ENCODE data around the gene KSR2. TPM values are rescaled to one million over a fixed set of nuclear protein-coding genes. Genes with fewer than 3 reads are reported as not detected.

Gene KSR2
- total RNA-seq, 1 donor from 2014 or later: 0.47 TPM

- DNase-seq: no peak
- Mint-ChIP-seq H3K4me1 (ENCODE audit: low read depth, unreplicated experiment) (no peaks in the 10 kb centered on the region), H3K4me3 (ENCODE audit: unreplicated experiment) (no peak overlapping the region), H3K27me3 (ENCODE audit: unreplicated experiment) (peaks cover 2% of the 10 kb centered on the region), H3K36me3 (ENCODE audit: unreplicated experiment) (no peaks in the 10 kb centered on the region), H3K9me3 (ENCODE audit: unreplicated experiment) (no peaks in the 10 kb centered on the region), H3K27ac (ENCODE audit: unreplicated experiment) (no peak overlapping the region)
- TF ChIP-seq CTCF (IDR thresholded peaks at IDR 0.05; ENCODE audit: partially characterized antibody, unreplicated experiment): no peak
Measured at GRCh38 chr12:117818400-117818799, 150.4 kb downstream of the KSR2 start.

GRCh38 chr12:117809509-117809908, 159.3 kb downstream of the KSR2 start:
- Mint-ChIP-seq H3K36me3 (ENCODE audit: unreplicated experiment) (peaks cover 4% of the 10 kb centered on the region), H3K4me1 (ENCODE audit: low read depth, unreplicated experiment) (no peaks in the 10 kb centered on the region), H3K4me3 (ENCODE audit: unreplicated experiment) (no peak overlapping the region), H3K9me3 (ENCODE audit: unreplicated experiment) (peaks cover 1% of the 10 kb centered on the region), H3K27me3 (ENCODE audit: unreplicated experiment) (no peaks in the 10 kb centered on the region), H3K27ac (ENCODE audit: unreplicated experiment) (no peak overlapping the region)
- no peak for TF ChIP-seq CTCF (IDR thresholded peaks at IDR 0.05; ENCODE audit: partially characterized antibody, unreplicated experiment)
- DNase-seq: no peak

GRCh38 chr12:117807946-117808345, 160.8 kb downstream of the KSR2 start:
- TF ChIP-seq CTCF (IDR thresholded peaks at IDR 0.05; ENCODE audit: partially characterized antibody, unreplicated experiment): no peak
- H3K4me1 Mint-ChIP-seq (ENCODE audit: low read depth, unreplicated experiment): no peaks in the 10 kb centered on the region
- peaks cover 4% of the 10 kb centered on the region for H3K36me3 Mint-ChIP-seq (ENCODE audit: unreplicated experiment)
- no peak for DNase-seq
- peaks cover 1% of the 10 kb centered on the region for H3K9me3 Mint-ChIP-seq (ENCODE audit: unreplicated experiment)
- H3K27ac Mint-ChIP-seq (ENCODE audit: unreplicated experiment): no peak overlapping the region
- no peaks in the 10 kb centered on the region for H3K27me3 Mint-ChIP-seq (ENCODE audit: unreplicated experiment)
- H3K4me3 Mint-ChIP-seq (ENCODE audit: unreplicated experiment): no peak overlapping the region

- Mint-ChIP-seq H3K4me3 (ENCODE audit: unreplicated experiment) (no peak overlapping the region), H3K36me3 (ENCODE audit: unreplicated experiment) (peaks cover 4% of the 10 kb centered on the region), H3K4me1 (ENCODE audit: low read depth, unreplicated experiment) (no peaks in the 10 kb centered on the region), H3K27ac (ENCODE audit: unreplicated experiment) (no peak overlapping the region), H3K9me3 (ENCODE audit: unreplicated experiment) (peaks cover 1% of the 10 kb centered on the region), H3K27me3 (ENCODE audit: unreplicated experiment) (no peaks in the 10 kb centered on the region)
- TF ChIP-seq CTCF (IDR thresholded peaks at IDR 0.05; ENCODE audit: partially characterized antibody, unreplicated experiment): no peak
- DNase-seq: no peak
Measured at GRCh38 chr12:117807355-117807754, 161.4 kb downstream of the KSR2 start.

- DNase-seq: no peak
- Mint-ChIP-seq H3K27ac (ENCODE audit: unreplicated experiment) (no peak overlapping the region), H3K27me3 (ENCODE audit: unreplicated experiment) (no peaks in the 10 kb centered on the region), H3K4me1 (ENCODE audit: low read depth, unreplicated experiment) (no peaks in the 10 kb centered on the region), H3K36me3 (ENCODE audit: unreplicated experiment) (peaks cover 4% of the 10 kb centered on the region), H3K4me3 (ENCODE audit: unreplicated experiment) (no peak overlapping the region), H3K9me3 (ENCODE audit: unreplicated experiment) (peaks cover 1% of the 10 kb centered on the region)
- TF ChIP-seq CTCF (IDR thresholded peaks at IDR 0.05; ENCODE audit: partially characterized antibody, unreplicated experiment): no peak
Measured at GRCh38 chr12:117805865-117806264, 162.9 kb downstream of the KSR2 start.
